Medulla oblongata (tissue), 1 donor: Measurements from ENCODE around the gene PYDC1.
"Not testable (repeated sequence)": the region's sequence is repeated elsewhere in the genome, so short reads cannot be mapped to it uniquely, and the experiment has no call there.

ENCODE experiments used
- DNase-seq: peaks from one replicate; pipeline ENCODE4 v3.0.0-alpha.2; 2015; ENCODE audit errors: extremely low spot score

The PYDC1 gene

GRCh38 chr16:31196324-31197088 lies 20.4 kb downstream of the PYDC1 start:
- no peak for DNase-seq

- DNase-seq: not testable (repeated sequence)
Observed at GRCh38 chr16:31195861-31196260, 21.1 kb downstream of the PYDC1 start.

- no peak for DNase-seq
Observed at GRCh38 chr16:31194898-31195297, 22.0 kb downstream of the PYDC1 start.

GRCh38 chr16:31193874-31194273 lies 23.1 kb downstream of the PYDC1 start:
- no peak for DNase-seq

GRCh38 chr16:31192856-31193642 lies 23.9 kb downstream of the PYDC1 start:
- no peak for DNase-seq

GRCh38 chr16:31191697-31192428 lies 25.1 kb downstream of the PYDC1 start:
- no peak for DNase-seq

GRCh38 chr16:31190818-31191444 lies 26.0 kb downstream of the PYDC1 start:
- DNase-seq: no peak

- no peak for DNase-seq
Observed at GRCh38 chr16:31190061-31190460, 26.9 kb downstream of the PYDC1 start.

- DNase-seq: no peak
Observed at GRCh38 chr16:31189412-31189778, 27.5 kb downstream of the PYDC1 start.

GRCh38 chr16:31188450-31189411 lies 28.2 kb downstream of the PYDC1 start:
- DNase-seq: no peak

GRCh38 chr16:31187808-31188189 lies 29.1 kb downstream of the PYDC1 start:
- DNase-seq: no peak

GRCh38 chr16:31186930-31187807 lies 29.8 kb downstream of the PYDC1 start:
- no peak for DNase-seq

GRCh38 chr16:31186176-31186575 lies 30.8 kb downstream of the PYDC1 start:
- peak; percentile 7 for DNase-seq

GRCh38 chr16:31185339-31185738 lies 31.6 kb downstream of the PYDC1 start:
- no peak for DNase-seq

- no peak for DNase-seq
Observed at GRCh38 chr16:31184888-31185287, 32.0 kb downstream of the PYDC1 start.

- no peak for DNase-seq
Observed at GRCh38 chr16:31183432-31184428, 33.2 kb downstream of the PYDC1 start.

GRCh38 chr16:31182391-31182790 lies 34.5 kb downstream of the PYDC1 start:
- DNase-seq: no peak

- peak; percentile 26 for DNase-seq
Observed at GRCh38 chr16:31181102-31181830, 35.7 kb downstream of the PYDC1 start.
